Anterior cingulate cortex (tissue), 58 donors: Measurements from ENCODE around the gene TAS2R42.
A peak's percentile ranks its signal among the peaks of the same experiment; 100 is the strongest.

Source experiments
- DNase-seq, 58 donors: peaks; one replicate each; lab custom pipeline; 2025; lab: John Stamatoyannopoulos, UW

Gene TAS2R42, protein sequence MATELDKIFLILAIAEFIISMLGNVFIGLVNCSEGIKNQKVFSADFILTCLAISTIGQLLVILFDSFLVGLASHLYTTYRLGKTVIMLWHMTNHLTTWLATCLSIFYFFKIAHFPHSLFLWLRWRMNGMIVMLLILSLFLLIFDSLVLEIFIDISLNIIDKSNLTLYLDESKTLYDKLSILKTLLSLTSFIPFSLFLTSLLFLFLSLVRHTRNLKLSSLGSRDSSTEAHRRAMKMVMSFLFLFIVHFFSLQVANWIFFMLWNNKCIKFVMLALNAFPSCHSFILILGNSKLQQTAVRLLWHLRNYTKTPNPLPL

GRCh38 chr12:11186837-11187236 is at the start of gene TAS2R42:
Gene TAS2R42 (minus strand): TSS chr12:11186937. CDS start chr12:11186937, 0 bp downstream.
- no peak for DNase-seq

GRCh38 chr12:11233532-11233931 is 46.8 kb upstream of the TAS2R42 start:
- no peak for DNase-seq

GRCh38 chr12:11228296-11228879 is 41.7 kb upstream of the TAS2R42 start:
- DNase-seq: peak in 8 of 58 donors; percentile 0 to 10 (median 2)

DNA sequence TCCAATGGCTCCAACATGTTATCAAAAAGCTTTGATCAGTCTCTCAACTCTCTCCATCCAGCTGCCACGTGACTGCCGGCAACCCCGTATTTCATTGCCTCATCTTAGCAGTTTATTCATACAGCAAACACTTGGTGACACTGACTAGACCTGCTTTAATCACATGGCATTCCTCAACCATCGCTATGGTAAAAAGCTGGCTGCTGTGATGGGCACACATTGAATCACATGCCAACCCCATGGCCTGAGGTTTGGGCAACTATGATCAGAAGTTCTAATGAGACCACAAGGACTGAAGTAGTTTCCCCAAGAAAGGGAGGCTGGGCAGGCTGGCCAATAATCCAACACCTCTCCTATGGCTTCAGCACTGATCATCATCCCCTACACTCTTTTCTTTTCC is 40.6 kb upstream of the TAS2R42 start:
- DNase-seq: no peak

GRCh38 chr12:11209113-11209512 is 22.4 kb upstream of the TAS2R42 start:
- DNase-seq: no peak

GRCh38 chr12:11204173-11204572 is 17.4 kb upstream of the TAS2R42 start:
- DNase-seq: no peak

GRCh38 chr12:11202811-11203210 is 16.1 kb upstream of the TAS2R42 start:
- no peak for DNase-seq

DNA sequence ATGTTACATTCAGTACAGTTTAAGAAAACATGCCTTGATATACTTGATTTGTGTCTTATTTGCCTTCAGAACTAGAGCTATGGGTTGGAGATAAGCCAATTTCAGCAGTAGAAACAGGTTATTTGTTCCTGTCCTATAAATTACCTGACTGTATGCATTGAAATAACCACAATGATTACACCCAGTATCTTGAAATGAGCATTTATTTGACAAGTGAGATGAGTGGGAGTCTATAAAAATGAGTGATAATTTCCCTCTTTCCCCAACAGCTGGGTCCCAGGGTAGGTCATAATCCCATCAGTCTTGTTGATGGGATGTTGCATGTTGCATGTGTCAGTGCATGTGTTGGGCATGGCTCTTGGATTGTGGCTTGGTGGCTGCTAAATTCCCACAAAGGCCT is 3.7 kb downstream of the TAS2R42 start:
- no peak for DNase-seq

DNA sequence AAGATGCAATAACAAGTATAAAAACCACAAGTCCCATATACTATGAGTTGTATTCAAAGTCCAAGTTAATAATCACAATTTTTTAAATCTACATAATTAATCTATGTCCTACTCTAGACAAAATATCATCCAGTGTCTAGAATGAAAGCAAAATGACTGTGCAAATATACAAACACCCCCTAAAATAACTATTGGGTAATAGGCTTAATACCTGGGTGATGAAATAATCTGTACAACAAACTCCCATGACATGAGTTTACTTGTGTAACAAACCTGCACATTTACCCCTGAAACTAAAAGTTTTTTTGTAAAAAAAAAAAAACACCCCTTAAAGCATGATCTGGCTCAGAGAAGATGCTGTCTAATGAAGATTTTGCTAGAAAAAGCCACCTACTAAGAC is 4.2 kb downstream of the TAS2R42 start:
- DNase-seq: no peak

DNA sequence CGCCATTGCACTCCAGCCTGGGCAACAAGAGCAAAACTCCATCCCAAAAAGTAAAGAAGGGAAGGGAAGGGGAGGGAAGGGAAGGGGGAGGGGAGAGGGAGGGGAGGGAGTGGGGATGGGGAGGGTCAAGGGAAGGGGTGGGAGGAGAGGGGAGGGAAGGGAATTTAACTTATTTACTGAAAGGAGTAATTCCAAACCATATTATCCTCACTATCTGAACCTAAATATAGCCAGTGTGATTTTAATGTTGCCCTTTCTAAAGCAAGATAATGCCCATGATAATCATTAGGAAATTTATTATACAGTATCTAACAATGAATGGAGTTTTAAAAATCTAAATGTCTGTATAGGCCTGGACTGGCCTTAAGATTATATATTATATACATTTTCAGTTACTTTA is 8.5 kb downstream of the TAS2R42 start:
- DNase-seq: no peak

- no peak for DNase-seq
Measured at GRCh38 chr12:11174022-11174421, 12.7 kb downstream of the TAS2R42 start.

GRCh38 chr12:11171969-11172675 is 14.6 kb downstream of the TAS2R42 start:
- DNase-seq: no peak

DNA sequence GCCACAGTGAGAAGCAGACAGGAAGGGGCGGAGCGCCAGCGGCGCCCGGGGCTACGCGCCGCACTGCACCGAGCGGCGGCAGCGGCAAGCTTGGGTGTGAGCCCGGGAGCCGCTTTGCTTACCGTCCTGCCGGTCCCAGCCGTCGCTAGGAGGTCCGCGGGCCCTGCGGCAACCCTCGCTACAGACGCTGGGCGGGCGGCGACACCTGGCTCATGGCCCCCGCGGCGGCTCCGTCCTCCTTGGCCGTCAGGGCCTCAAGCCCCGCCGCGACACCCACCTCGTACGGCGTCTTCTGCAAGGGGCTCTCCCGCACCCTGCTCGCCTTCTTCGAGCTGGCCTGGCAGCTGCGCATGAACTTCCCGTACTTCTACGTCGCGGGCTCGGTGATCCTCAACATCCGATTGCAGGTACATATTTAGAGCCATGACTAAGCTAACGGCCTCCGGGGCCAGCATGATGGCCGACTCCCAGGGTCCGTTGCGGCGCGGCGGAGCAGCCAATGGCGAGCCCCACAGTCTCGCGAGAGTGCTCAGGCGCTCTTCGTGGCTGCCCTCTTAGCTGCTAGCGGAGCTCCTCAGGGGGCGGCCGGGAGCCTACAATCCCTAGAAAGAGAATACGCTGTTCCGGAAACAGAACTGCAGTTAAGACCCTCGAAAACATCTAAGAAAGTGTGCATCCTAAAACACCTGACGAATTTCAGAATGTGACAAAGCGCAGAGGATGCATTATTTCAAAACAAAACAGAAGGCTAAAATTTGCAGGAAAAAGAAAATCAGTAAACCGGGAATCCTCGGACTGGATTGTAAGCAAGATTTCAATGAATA is 15.4 kb downstream of the TAS2R42 start, which contains the start of gene SMIM10L1:
Gene SMIM10L1 (plus strand): TSS at position 50 of the 824 bp plus-strand sequence. CDS start 163 bp downstream, at position 213.
- peak; percentile 14 to 92 (median 82) for DNase-seq

DNA sequence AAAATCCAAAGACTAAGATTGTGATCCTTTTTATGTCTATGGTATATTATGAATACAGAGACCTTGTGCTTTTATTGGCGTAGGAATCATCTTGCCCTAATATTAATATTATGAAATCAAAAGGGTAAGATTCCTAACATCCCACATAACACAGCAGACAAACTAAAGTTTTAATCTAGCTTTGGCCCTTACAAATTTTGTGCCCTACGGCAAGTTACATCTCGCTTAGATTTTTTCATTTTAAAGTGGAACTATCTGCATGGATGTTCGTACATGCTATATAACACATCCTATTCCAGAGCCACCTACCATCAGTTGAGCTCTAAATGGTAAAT is 16.0 kb downstream of the TAS2R42 start:
- DNase-seq: no peak

- DNase-seq: no peak
Measured at GRCh38 chr12:11166300-11166699, 20.4 kb downstream of the TAS2R42 start.

GRCh38 chr12:11164384-11164783 is 22.4 kb downstream of the TAS2R42 start:
- no peak for DNase-seq

DNA sequence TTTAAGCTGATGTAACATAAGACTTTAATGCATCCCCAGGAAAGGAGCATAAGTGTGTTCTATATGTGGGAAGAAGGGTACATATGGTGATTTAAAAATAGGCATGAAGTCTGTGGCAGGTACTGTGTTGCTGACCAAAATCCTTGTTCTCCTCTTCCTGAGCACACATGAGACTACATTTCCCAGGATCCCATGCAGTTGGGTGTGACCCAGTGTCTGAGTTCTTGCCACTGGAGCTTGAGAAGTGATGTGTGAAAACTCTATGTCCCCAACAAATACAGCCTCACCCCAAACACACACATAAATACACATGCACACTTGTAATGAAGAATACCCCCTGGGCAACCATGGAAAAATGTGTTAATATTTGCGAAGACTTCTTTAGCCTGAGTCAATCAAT is 24.2 kb downstream of the TAS2R42 start:
- DNase-seq: no peak

- no peak for DNase-seq
Measured at GRCh38 chr12:11158885-11159444, 27.8 kb downstream of the TAS2R42 start.

- DNase-seq: no peak
Measured at GRCh38 chr12:11154400-11154925, 32.3 kb downstream of the TAS2R42 start.

GRCh38 chr12:11152725-11153124 is 34.0 kb downstream of the TAS2R42 start:
- DNase-seq: no peak
